SK-N-SH (cell line): Measurements from ENCODE around the gene FLOT1.

Source experiments
- CTCF ChIP-seq: fragments of 200-600 bp; sonication (generic); IDR thresholded peaks from 2 replicates; pipeline ENCODE4 v1.6.1; 2017; ENCODE audit warnings: antibody characterized with exemption, mild to moderate bottlenecking, moderate library complexity
- EP300 ChIP-seq, 2 experiments: IDR thresholded peaks; 2 replicates each; pipeline versions ENCODE4 v1.4.0 to v1.6.1; 2012; ENCODE audit warnings: borderline replicate concordance in 1 of 2, low read depth in 1 of 2, low read length in 1 of 2
- EZH2phosphoT487 ChIP-seq: fragments of 200-600 bp; sonication (generic); IDR thresholded peaks from 2 replicates; pipeline ENCODE4 v1.6.1; 2017; ENCODE audit warnings: low read depth, mixed run types, mild to moderate bottlenecking, antibody characterized with exemption, moderate library complexity, borderline replicate concordance
- PBX3 ChIP-seq: IDR thresholded peaks from 2 replicates; pipeline ENCODE4; 2012
- POLR2AphosphoS5 ChIP-seq: IDR thresholded peaks from 2 replicates; pipeline ENCODE4 v1.6.1; 2012; ENCODE audit warnings: low read depth, low read length
- RCOR1 ChIP-seq: fragments of 150-350 bp; IDR thresholded peaks from 2 replicates; pipeline ENCODE4 v1.6.1; 2017; ENCODE audit warnings: antibody characterized with exemption, low read length
- REST ChIP-seq: IDR thresholded peaks from 2 replicates; pipeline ENCODE4 v1.6.1; 2012; ENCODE audit warnings: mild to moderate bottlenecking, low read depth, low read length, moderate library complexity
- RFX5 ChIP-seq: IDR thresholded peaks from 2 replicates; pipeline ENCODE4 v1.6.1; 2012; ENCODE audit warnings: mild to moderate bottlenecking, improper control_type of control experiment, low read length
- RXRA ChIP-seq: IDR thresholded peaks from 2 replicates; pipeline ENCODE4 v1.4.0; 2012; ENCODE audit warnings: low read depth, mild to moderate bottlenecking, borderline replicate concordance
- TAF1 ChIP-seq: IDR thresholded peaks from 2 replicates; pipeline ENCODE4 v1.6.1; 2012; ENCODE audit warnings: low read depth, mild to moderate bottlenecking, low read length, moderate library complexity, borderline replicate concordance
- TCF12 ChIP-seq: IDR thresholded peaks from 2 replicates; pipeline ENCODE4 v1.4.0; 2012
- TEAD4 ChIP-seq: IDR thresholded peaks from 2 replicates; pipeline ENCODE4 v1.4.0; 2012; ENCODE audit warnings: mild to moderate bottlenecking, borderline replicate concordance; ENCODE audit not compliant: insufficient read depth
- USF1 ChIP-seq: IDR thresholded peaks from 2 replicates; pipeline ENCODE4 v1.4.0; 2012; ENCODE audit warnings: low read depth, borderline replicate concordance
- YY1 ChIP-seq: IDR thresholded peaks from 2 replicates; pipeline ENCODE4 v1.4.0; 2012; ENCODE audit warnings: low read depth, mild to moderate bottlenecking

- TF ChIP-seq EP300 (IDR thresholded peaks at IDR 0.05; ENCODE audit: borderline replicate concordance in 1 of 2, low read depth in 1 of 2, low read length in 1 of 2) (no peak), PBX3 (no peak), POLR2AphosphoS5 (no peak), CTCF (no peak), RCOR1 (no peak), TCF12 (no peak), RFX5 (no peak), USF1 (no peak), RXRA (no peak), TEAD4 (no peak), REST (no peak), YY1 (no peak), TAF1 (no peak), EZH2phosphoT487 (no peak)
Observed at GRCh38 chr6:30714263-30714662, 28.2 kb downstream of the FLOT1 start.
